Endodermal cell (in vitro differentiated cells): ENCODE results near the gene NMRK1. TPM values are rescaled to one million over a fixed set of nuclear protein-coding genes. Genes with fewer than 3 reads are reported as not detected.
A peak's percentile ranks its signal among the peaks of the same experiment; 100 is the strongest.

Experiments used
- DNase-seq: peaks from one replicate; pipeline ENCODE4 v3.0.0-alpha.2; 2017
- H3K27ac ChIP-seq: 2 replicates; pipeline ENCODE4 v1.5.1; 2013; ENCODE audit warnings: mild to moderate bottlenecking, low read depth, low read length, moderate library complexity
- H3K27me3 ChIP-seq: 2 replicates; pipeline ENCODE4 v1.6.1; 2013; ENCODE audit warnings: mild to moderate bottlenecking, low read length, moderate library complexity; ENCODE audit not compliant: insufficient read depth, control insufficient read depth, poor library complexity, severe bottlenecking
- H3K36me3 ChIP-seq: 2 replicates; pipeline ENCODE4 v1.7.0; 2013; ENCODE audit warnings: mild to moderate bottlenecking, low read length, moderate library complexity; ENCODE audit not compliant: control insufficient read depth, insufficient read depth
- H3K4me1 ChIP-seq: one replicate; pipeline ENCODE4 v1.7.0; 2013; ENCODE audit warnings: low read length; ENCODE audit not compliant: control insufficient read depth, insufficient read depth
- H3K4me3 ChIP-seq: 2 replicates; pipeline ENCODE4 v1.5.1; 2013; ENCODE audit warnings: mild to moderate bottlenecking, low read length, moderate library complexity
- H3K9ac ChIP-seq: 2 replicates; pipeline ENCODE4 v1.6.1; 2013; ENCODE audit warnings: mild to moderate bottlenecking, low read length, moderate library complexity; ENCODE audit not compliant: poor library complexity, severe bottlenecking; ENCODE audit errors: extremely low read depth
- H3K9me3 ChIP-seq: 2 replicates; pipeline ENCODE4 v1.6.1; 2013; ENCODE audit warnings: mild to moderate bottlenecking, low read length, moderate library complexity; ENCODE audit not compliant: control insufficient read depth
- H3K27ac Mint-ChIP-seq: 2 replicates; pipeline ENCODE4 v1.8.0; 2020; ENCODE audit warnings: mixed read lengths
- H3K27me3 Mint-ChIP-seq: 2 replicates; pipeline ENCODE4 v1.8.0; 2021; ENCODE audit warnings: mild to moderate bottlenecking, mixed read lengths; ENCODE audit not compliant: insufficient read depth
- H3K36me3 Mint-ChIP-seq: 2 replicates; pipeline ENCODE4 v1.8.0; 2020; ENCODE audit warnings: low read depth, mixed read lengths
- H3K4me1 Mint-ChIP-seq: 2 replicates; pipeline ENCODE4 v1.8.0; 2020; ENCODE audit warnings: mixed read lengths
- H3K4me3 Mint-ChIP-seq: 2 replicates; pipeline ENCODE4 v1.8.0; 2020; ENCODE audit warnings: mild to moderate bottlenecking, moderate library complexity, mixed read lengths
- H3K9me3 Mint-ChIP-seq: 2 replicates; pipeline ENCODE4 v1.8.0; 2020; ENCODE audit warnings: mild to moderate bottlenecking, mixed read lengths
- WGBS, 2 experiments: methylation state at CpG; one replicate each; pipeline versions ENCODE4 v1.1.5 to v1.1.7; 2013; ENCODE audit warnings: missing lambda C conversion rate in 2 of 2, mixed read lengths in 1 of 2; ENCODE audit not compliant: insufficient coverage in 1 of 2, insufficient read length in 1 of 2; 5-methylcytosine and 5-hydroxymethylcytosine counted together
- long read RNA-seq, 4 experiments: library from polyadenylated mRNA in 2 of 4; library from RNA in 1 of 4; library from capped mRNA in 1 of 4; stranded (forward) in 3 of 4; unstranded in 1 of 4; transcript quantifications; one replicate each; pipeline ENCODE4 v2.0.0, GENCODE V29; 2020 to 2021; ENCODE audit warnings: inconsistent platforms in 1 of 4
- polyA plus RNA-seq, 2 experiments: library from polyadenylated mRNA; stranded (reverse); fragments of 50-300 nt; gene quantifications; one replicate each; pipeline ENCODE4 v1.2.3, GENCODE V29; 2013
- total RNA-seq, 2 donors: library from RNA; stranded (reverse); fragmentation: NEBNext Ultra II Directional in 1 of 2; extraction: Animal tissue kit (Norgen Biotek cat#: 25700) in 1 of 2; gene quantifications; 2 replicates in 1 of 2; 3 replicates in 1 of 2; pipeline ENCODE4 v1.2.1, GENCODE V29; 2021
- TF ChIP-seq, protein P1 (sequence below): fragments of 200-600 bp; sonication (generic); conservative IDR thresholded peaks from 2 replicates; pipeline ENCODE4 v1.5.0; 2021; ENCODE audit warnings: antibody characterized with exemption, mild to moderate bottlenecking

NMRK1 gene
- 10 to 100 TPM; 14.0 to 29.0 TPM for total RNA-seq
- polyA plus RNA-seq (2013, experiment 1 of 2) = 7.0 TPM
- polyA plus RNA-seq (2013, experiment 2 of 2) = 8.6 TPM
- long read RNA-seq, experiment 1, partial matches to known transcripts = 3 of 13 reads
- long read RNA-seq, experiment 1, other reads (novel, unspliced or antisense) = 6 of 13 reads
- long read RNA-seq, experiment 2, transcript NMRK1-201 (9 exons, 1,185 nt) = major isoform, 15 of 36 reads
- long read RNA-seq, experiment 2, partial matches to known transcripts = 2 of 36 reads
- long read RNA-seq, experiment 2, other reads (novel, unspliced or antisense) = 17 of 36 reads
- long read RNA-seq, experiment 3, transcript NMRK1-201 (9 exons, 1,185 nt) = major isoform, 16 of 48 reads
- long read RNA-seq, experiment 3, transcript NMRK1-203 (10 exons, 2,050 nt) = minor isoform, 5 of 48 reads
- long read RNA-seq, experiment 3, partial matches to known transcripts = 4 of 48 reads
- long read RNA-seq, experiment 3, other reads (novel, unspliced or antisense) = 21 of 48 reads
- long read RNA-seq, experiment 4, transcript NMRK1-203 (10 exons, 2,050 nt) = minor isoform, 12 of 226 reads
- long read RNA-seq, experiment 4, transcript NMRK1-201 (9 exons, 1,185 nt) = major isoform, 81 of 226 reads
- long read RNA-seq, experiment 4, partial matches to known transcripts = 82 of 226 reads
- long read RNA-seq, experiment 4, other reads (novel, unspliced or antisense) = 47 of 226 reads

DNA sequence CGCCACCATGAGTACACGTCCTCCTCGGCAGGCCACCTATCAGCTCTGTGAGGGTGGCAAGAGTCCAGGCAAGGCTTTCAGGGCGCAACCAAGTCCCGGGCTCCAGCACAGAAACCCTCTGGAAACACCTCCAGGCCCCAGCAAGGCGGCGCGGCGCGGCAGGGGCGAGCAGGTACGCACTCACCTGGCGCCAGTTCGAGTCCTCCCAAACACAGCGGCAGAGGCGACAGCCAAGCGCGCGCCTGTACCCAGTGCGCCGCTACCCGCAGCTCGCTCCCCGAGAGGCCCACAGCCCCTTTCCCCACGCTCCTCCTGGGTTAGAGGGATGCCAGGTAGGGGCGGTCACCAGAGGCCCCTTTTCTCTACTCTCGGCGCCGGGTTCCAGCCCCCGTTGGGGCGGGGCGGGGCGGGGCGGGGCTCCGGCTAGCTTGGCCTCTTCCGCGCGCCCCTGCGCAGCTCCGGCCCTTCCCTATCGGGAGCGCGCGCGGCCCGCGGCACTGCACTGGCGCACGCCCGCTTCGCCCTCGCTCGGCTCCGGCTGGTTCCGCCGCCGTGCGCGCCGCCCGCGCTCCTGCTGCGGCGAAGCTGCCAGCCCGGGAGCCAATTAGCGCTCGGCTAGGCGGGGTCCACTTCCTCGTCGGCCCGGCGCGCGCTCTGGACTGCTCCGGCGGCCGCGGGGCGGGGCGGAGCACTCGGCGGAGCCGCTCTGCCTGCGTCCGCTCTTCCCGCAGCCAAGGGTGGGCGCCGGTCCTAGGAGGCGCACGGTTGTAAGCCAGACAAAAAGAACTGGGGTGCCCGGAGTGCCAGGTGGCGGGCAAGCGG is at the start of gene NMRK1, which contains the start of gene OSTF1:
Gene NMRK1 (minus strand): TSS at position 332 of the 822 bp plus-strand sequence. CDS start 5,040 bp downstream, outside the sequence.
Gene OSTF1 (plus strand): TSS at position 691 of the 822 bp plus-strand sequence. CDS start 179 bp downstream, outside the sequence.
- Histone ChIP-seq H3K4me1 (peaks cover 33% of the 10 kb centered on the region), H3K36me3 (no peaks in the 10 kb centered on the region), H3K9me3 (no peaks in the 10 kb centered on the region), H3K4me3 (peak within 1 kb of the TSS; percentile 94), H3K27me3 (no peaks in the 10 kb centered on the region), H3K9ac (peak within 1 kb of the TSS; percentile 89), H3K27ac (peak within 1 kb of the TSS; percentile 19)
- peak within 1 kb of the TSS; percentile 94 for H3K4me3 Mint-ChIP-seq
- TF ChIP-seq, protein P1, sequence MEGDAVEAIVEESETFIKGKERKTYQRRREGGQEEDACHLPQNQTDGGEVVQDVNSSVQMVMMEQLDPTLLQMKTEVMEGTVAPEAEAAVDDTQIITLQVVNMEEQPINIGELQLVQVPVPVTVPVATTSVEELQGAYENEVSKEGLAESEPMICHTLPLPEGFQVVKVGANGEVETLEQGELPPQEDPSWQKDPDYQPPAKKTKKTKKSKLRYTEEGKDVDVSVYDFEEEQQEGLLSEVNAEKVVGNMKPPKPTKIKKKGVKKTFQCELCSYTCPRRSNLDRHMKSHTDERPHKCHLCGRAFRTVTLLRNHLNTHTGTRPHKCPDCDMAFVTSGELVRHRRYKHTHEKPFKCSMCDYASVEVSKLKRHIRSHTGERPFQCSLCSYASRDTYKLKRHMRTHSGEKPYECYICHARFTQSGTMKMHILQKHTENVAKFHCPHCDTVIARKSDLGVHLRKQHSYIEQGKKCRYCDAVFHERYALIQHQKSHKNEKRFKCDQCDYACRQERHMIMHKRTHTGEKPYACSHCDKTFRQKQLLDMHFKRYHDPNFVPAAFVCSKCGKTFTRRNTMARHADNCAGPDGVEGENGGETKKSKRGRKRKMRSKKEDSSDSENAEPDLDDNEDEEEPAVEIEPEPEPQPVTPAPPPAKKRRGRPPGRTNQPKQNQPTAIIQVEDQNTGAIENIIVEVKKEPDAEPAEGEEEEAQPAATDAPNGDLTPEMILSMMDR = no peak
- H3K27me3 Mint-ChIP-seq = no peaks in the 10 kb centered on the region
- H3K27ac Mint-ChIP-seq = peak within 1 kb of the TSS; percentile 99
- DNase-seq = peak; percentile 97
- H3K36me3 Mint-ChIP-seq = no peaks in the 10 kb centered on the region
- 0% methylated on average over 29 to 93 of the region's 93 CpGs for WGBS, 2 experiments
- peaks cover 49% of the 10 kb centered on the region for H3K4me1 Mint-ChIP-seq
- H3K9me3 Mint-ChIP-seq = no peaks in the 10 kb centered on the region

DNA sequence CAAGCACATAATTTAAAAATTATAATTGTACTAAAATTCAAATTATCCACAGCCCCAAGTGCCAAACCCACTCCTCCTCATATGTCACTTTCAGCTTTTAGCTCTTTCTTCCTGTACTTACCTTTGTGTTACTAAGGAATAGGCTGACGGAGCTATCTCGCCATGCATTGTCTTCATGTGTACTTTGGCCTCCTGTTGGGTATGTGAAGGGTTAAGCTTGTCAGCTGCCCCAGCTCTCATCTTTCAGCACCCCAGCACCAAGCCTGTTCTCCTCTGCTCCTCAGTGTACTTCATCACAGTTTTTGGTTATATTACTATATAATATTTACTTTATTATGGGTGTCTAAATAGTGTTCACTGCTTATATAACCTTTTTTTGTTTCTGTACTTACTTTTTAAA is 46.5 kb upstream of the NMRK1 start:
- WGBS, 2 experiments = 41% methylated on average over 2 of the region's 2 CpGs; no CpG with 5 or more reads in 1 of the 2 experiments
- TF ChIP-seq, protein P1 = no peak
- H3K27me3 ChIP-seq = no peaks in the 10 kb centered on the region
- Mint-ChIP-seq H3K4me1 (peaks cover 14% of the 10 kb centered on the region), H3K27me3 (no peaks in the 10 kb centered on the region), H3K4me3 (no peak overlapping the region), H3K9me3 (no peaks in the 10 kb centered on the region), H3K27ac (no peak overlapping the region), H3K36me3 (peaks cover 4% of the 10 kb centered on the region)
- H3K36me3 ChIP-seq = peaks cover 23% of the 10 kb centered on the region
- no peak overlapping the region for H3K9ac ChIP-seq
- DNase-seq = peak; percentile 46
- H3K27ac ChIP-seq = no peak overlapping the region
- no peak overlapping the region for H3K4me3 ChIP-seq
- H3K9me3 ChIP-seq = no peaks in the 10 kb centered on the region
- H3K4me1 ChIP-seq = peaks cover 5% of the 10 kb centered on the region

DNA sequence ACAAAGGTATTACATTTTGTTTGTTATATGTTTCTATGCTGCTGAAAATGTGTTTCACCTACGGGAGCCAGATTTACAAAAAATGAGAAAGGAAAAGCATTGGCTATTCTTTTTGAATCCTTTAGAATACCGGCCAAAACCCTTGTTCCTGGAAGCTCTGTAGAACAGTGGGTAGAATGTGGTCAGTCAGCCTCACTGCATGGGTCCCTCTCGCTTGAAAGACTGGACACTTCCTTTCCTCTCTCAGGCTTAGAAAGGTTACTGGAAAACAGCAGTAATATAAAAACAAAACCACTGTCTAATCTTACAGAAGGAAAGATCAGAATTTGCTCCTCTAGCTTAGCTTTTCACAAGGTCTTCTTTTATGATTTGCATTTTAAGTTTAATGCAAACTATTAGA is 45.4 kb upstream of the NMRK1 start:
- TF ChIP-seq, protein P1 = no peak
- Mint-ChIP-seq H3K36me3 (peaks cover 4% of the 10 kb centered on the region), H3K27me3 (no peaks in the 10 kb centered on the region), H3K27ac (no peak overlapping the region), H3K4me1 (peaks cover 14% of the 10 kb centered on the region), H3K9me3 (no peaks in the 10 kb centered on the region), H3K4me3 (peak overlapping the region; percentile 4)
- Histone ChIP-seq H3K4me3 (no peak overlapping the region), H3K9ac (no peak overlapping the region), H3K9me3 (no peaks in the 10 kb centered on the region), H3K4me1 (peaks cover 5% of the 10 kb centered on the region), H3K36me3 (peaks cover 23% of the 10 kb centered on the region), H3K27ac (no peak overlapping the region), H3K27me3 (no peaks in the 10 kb centered on the region)
- 43 to 64% methylated on average over 2 to 3 of the region's 3 CpGs for WGBS, 2 experiments
- peak; percentile 56 for DNase-seq
